HepG2 (cell line): ENCODE data around the gene TGM2. TPM values are rescaled to one million over a fixed set of nuclear protein-coding genes. Genes with fewer than 3 reads are reported as not detected.

Experiments used
- ATAC-seq: fragments of 200-7000 bp; cut with Tn5 transposase; 3 replicates; pipeline ENCODE4 v1.9.1; 2020; ENCODE audit warnings: mild to moderate bottlenecking, moderate library complexity
- BruUV-seq: library from RNA; stranded (reverse); fragments of 400-500 nt; replicated peaks from 2 replicates; lab custom pipeline; 2021; lab: Mats Ljungman, UMichigan
- CTCF ChIA-PET: fragments of 300-600 bp; formaldehyde crosslinking; extraction: SDS; loops from one replicate; lab custom pipeline; 2021; ENCODE audit warnings: low total read pairs, inconsistent platforms, low intra/inter-chr PET ratio; lab: Yijun Ruan, JAX
- POLR2A ChIA-PET: fragments of 350-600 bp; sonication (Branson Sonifier 250); formaldehyde crosslinking; loops from one replicate; lab custom pipeline; 2020; ENCODE audit warnings: antibody characterized with exemption, inconsistent platforms; lab: Yijun Ruan, JAX
- DNase-seq: peaks from one replicate; pipeline ENCODE4 v3.0.0-alpha.2; 2015; ENCODE audit warnings: low spot score
- FAIRE-seq: peaks from 3 replicates; lab custom pipeline; 2011; peaks lifted over from hg19 to GRCh38; lab: Jason Lieb, UNC
- H2AFZ ChIP-seq: one replicate; pipeline ENCODE4 v1.6.1; 2011; ENCODE audit warnings: low read length, inconsistent platforms
- H3K27ac ChIP-seq: fragments of 300-600 bp; 3 replicates; pipeline ENCODE4 v1.8.0; 2011; ENCODE audit warnings: mixed run types, mild to moderate bottlenecking, mixed read lengths, low read length, inconsistent platforms; ENCODE audit not compliant: insufficient read depth; ENCODE audit errors: extremely low read length
- H3K27me3 ChIP-seq, 2 experiments: fragments of 200-600 bp in 1 of 2; 2 replicates in 1 of 2; 3 replicates in 1 of 2; pipeline versions ENCODE4 v1.6.0 to v1.8.0; 2011; ENCODE audit warnings: low read length in 2 of 2, mild to moderate bottlenecking in 2 of 2, moderate library complexity in 2 of 2, inconsistent platforms in 1 of 2; ENCODE audit not compliant: insufficient read depth in 2 of 2, control insufficient read depth in 1 of 2
- H3K36me3 ChIP-seq, 2 experiments: fragments of 200-600 bp in 1 of 2; replicated peaks in 1 of 2; 2 replicates in 1 of 2; 3 replicates in 1 of 2; pipeline versions ENCODE4 v1.5.1 to v1.8.0; 2011; ENCODE audit warnings: low read length in 2 of 2, inconsistent platforms in 1 of 2; ENCODE audit not compliant: insufficient read depth in 2 of 2, control insufficient read depth in 1 of 2
- H3K4me1 ChIP-seq: 2 replicates; pipeline ENCODE4 v1.5.1; 2012; ENCODE audit warnings: low read length, inconsistent platforms; ENCODE audit not compliant: insufficient read depth
- H3K4me2 ChIP-seq: 2 replicates; pipeline ENCODE4 v1.6.0; 2011; ENCODE audit warnings: low read depth, low read length, inconsistent platforms
- H3K4me3 ChIP-seq, 3 experiments: fragments of 200-600 bp in 1 of 3; sonication (generic), shearing (Covaris generic) in 1 of 3; replicated peaks in 1 of 3; 2 replicates each; pipeline ENCODE4 v1.5.1; 2011 to 2016; ENCODE audit warnings: low read length in 3 of 3, inconsistent platforms in 2 of 3, low read depth in 2 of 3, mild to moderate bottlenecking in 2 of 3, control low read depth in 1 of 3, mixed read lengths in 1 of 3; ENCODE audit not compliant: insufficient read depth in 1 of 3
- H3K79me2 ChIP-seq: one replicate; pipeline ENCODE4 v1.6.1; 2011; ENCODE audit warnings: low read length, inconsistent platforms; ENCODE audit not compliant: insufficient read depth
- H3K9ac ChIP-seq: 2 replicates; pipeline ENCODE4 v1.6.0; 2011; ENCODE audit warnings: mild to moderate bottlenecking, low read depth, low read length, inconsistent platforms; ENCODE audit not compliant: insufficient read depth
- H3K9me3 ChIP-seq: 2 replicates; pipeline ENCODE4 v1.5.1; 2012; ENCODE audit warnings: mild to moderate bottlenecking, low read length
- H4K20me1 ChIP-seq: 2 replicates; pipeline ENCODE4 v1.6.0; 2011; ENCODE audit warnings: inconsistent platforms, mild to moderate bottlenecking, low read length, moderate library complexity; ENCODE audit not compliant: insufficient read depth
- FOSL2 ChIP-seq: sonication (generic); formaldehyde crosslinking; IDR thresholded peaks from 2 replicates; pipeline ENCODE4 v1.4.0; 2020; ENCODE audit warnings: missing genetic modification reagents
- PRDM10 ChIP-seq: sonication (generic); formaldehyde crosslinking; IDR thresholded peaks from 2 replicates; pipeline ENCODE4 v1.4.0; 2020; ENCODE audit warnings: low read depth, missing genetic modification reagents
- YY1 ChIP-seq: IDR thresholded peaks from 2 replicates; pipeline ENCODE4 v1.6.1; 2011; ENCODE audit warnings: low read length, low read depth, moderate library complexity, mild to moderate bottlenecking; ENCODE audit not compliant: insufficient read depth, insufficient replicate concordance
- ZFP90 ChIP-seq: sonication (generic); formaldehyde crosslinking; IDR thresholded peaks from 2 replicates; pipeline ENCODE4 v1.8.0; 2022; ENCODE audit warnings: missing genetic modification reagents, mild to moderate bottlenecking, inconsistent platforms, borderline replicate concordance
- ZNF251 ChIP-seq: sonication (generic); formaldehyde crosslinking; IDR thresholded peaks from 2 replicates; pipeline ENCODE4 v1.9.0; 2021; ENCODE audit warnings: mild to moderate bottlenecking, missing genetic modification reagents
- ZNF557 ChIP-seq: sonication (generic); formaldehyde crosslinking; IDR thresholded peaks from 2 replicates; pipeline ENCODE4 v1.4.0; 2020; ENCODE audit warnings: missing genetic modification reagents
- WGBS: methylation state at CpG from one replicate; pipeline ENCODE4 v1.1.6; 2017; ENCODE audit warnings: low lambda C conversion rate; 5-methylcytosine and 5-hydroxymethylcytosine counted together
- in situ Hi-C: cut with HindIII; loops from 2 replicates; pipeline ENCODE4 v1.10.0; 2017; ENCODE audit warnings: low pct_unique_long_range_greater_than_20kb; ENCODE audit not compliant: extremely low pct_ligation_motif_present
- intact Hi-C: fragments of 100-400 bp; cut with micrococcal nuclease; formaldehyde crosslinking; loops from one replicate; pipeline ENCODE4 v1.10.0; 2022; ENCODE audit not compliant: unreplicated experiment
- polyA plus RNA-seq, 8 experiments: library from polyadenylated mRNA; depleted of rRNA in 3 of 8; stranded (reverse) in 7 of 8; unstranded in 1 of 8; fragments of >200 nt; fragmentation: Illumina TruSeq in 4 of 8; extraction: Trizol in 4 of 8; gene quantifications; 2 replicates each; pipeline versions ENCODE4 v1.2.1 to v1.2.3, GENCODE V29; 2011 to 2016; ENCODE audit warnings: low read depth in 4 of 8, missing spikeins in 1 of 8, mixed read lengths in 1 of 8; ENCODE audit not compliant: insufficient read depth in 1 of 8
- total RNA-seq, 5 experiments: library from RNA; depleted of rRNA; stranded (reverse); fragments of >200 nt; fragmentation: Illumina TruSeq; extraction: Trizol; gene quantifications; 2 replicates each; pipeline ENCODE4 v1.2.3, GENCODE V29; 2016; ENCODE audit warnings: low read depth in 1 of 5
- TF ChIP-seq, protein P1 (sequence below): sonication (generic); formaldehyde crosslinking; IDR thresholded peaks from 2 replicates; pipeline ENCODE4 v1.8.0; 2022; ENCODE audit warnings: mild to moderate bottlenecking, missing genetic modification reagents, moderate library complexity

Gene TGM2
- total and polyA plus RNA-seq, 2 of the 13 experiments (the other 11 are each of a cell fraction or from before 2014, with no cell fraction given), result 4.2 to 46.4 TPM

GRCh38 chr20:38117635-38118034 lies 47.4 kb downstream of the TGM2 start:
- no TSS peak for BruUV-seq
- no peak overlapping the region for H3K4me2 ChIP-seq
- H3K27me3 ChIP-seq, result no peaks in the 10 kb centered on the region
- H3K79me2 ChIP-seq, result no peaks in the 10 kb centered on the region
- no peaks in the 10 kb centered on the region for H3K36me3 ChIP-seq
- H3K9ac ChIP-seq, result no peak overlapping the region
- POLR2A ChIA-PET, result no interaction called here
- DNase-seq (peak; percentile 70), ATAC-seq (no peak), FAIRE-seq (no peak)
- no peak overlapping the region for H2AFZ ChIP-seq
- no peaks in the 10 kb centered on the region for H3K9me3 ChIP-seq
- peaks cover 24% of the 10 kb centered on the region for H3K4me1 ChIP-seq
- no peaks in the 10 kb centered on the region for H4K20me1 ChIP-seq
- WGBS, result 38% methylated on average over 3 of the region's 3 CpGs
- intact Hi-C loops, result no loop called here
- in situ Hi-C loops, result no loop called here
- TF ChIP-seq ZNF251, result no peak
- no peak for TF ChIP-seq YY1
- TF ChIP-seq, protein P1, sequence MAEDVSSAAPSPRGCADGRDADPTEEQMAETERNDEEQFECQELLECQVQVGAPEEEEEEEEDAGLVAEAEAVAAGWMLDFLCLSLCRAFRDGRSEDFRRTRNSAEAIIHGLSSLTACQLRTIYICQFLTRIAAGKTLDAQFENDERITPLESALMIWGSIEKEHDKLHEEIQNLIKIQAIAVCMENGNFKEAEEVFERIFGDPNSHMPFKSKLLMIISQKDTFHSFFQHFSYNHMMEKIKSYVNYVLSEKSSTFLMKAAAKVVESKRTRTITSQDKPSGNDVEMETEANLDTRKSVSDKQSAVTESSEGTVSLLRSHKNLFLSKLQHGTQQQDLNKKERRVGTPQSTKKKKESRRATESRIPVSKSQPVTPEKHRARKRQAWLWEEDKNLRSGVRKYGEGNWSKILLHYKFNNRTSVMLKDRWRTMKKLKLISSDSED (CRISPR knock-in tag), result no peak
- TF ChIP-seq ZNF557 (CRISPR knock-in tag), result no peak
- TF ChIP-seq FOSL2 (CRISPR knock-in tag), result peak; percentile 19; the same call in 1 of the 2 replicates
- TF ChIP-seq PRDM10 (CRISPR knock-in tag), result 0 out of 2 replicates have a peak, but pooled peaks have one; percentile 30
- no peak for TF ChIP-seq ZFP90
- no peak overlapping the region for H3K4me3 ChIP-seq
- no peak overlapping the region for H3K27ac ChIP-seq
- CTCF ChIA-PET, result no interaction called here
